ENCODE results near the gene TOLLIP. TPM values are rescaled to one million over a fixed set of nuclear protein-coding genes. Genes with fewer than 3 reads are reported as not detected.

Gene TOLLIP
- total and polyA plus RNA-seq, 9 donors = 11.9 to 29.8 (median 24.5) TPM

DNA sequence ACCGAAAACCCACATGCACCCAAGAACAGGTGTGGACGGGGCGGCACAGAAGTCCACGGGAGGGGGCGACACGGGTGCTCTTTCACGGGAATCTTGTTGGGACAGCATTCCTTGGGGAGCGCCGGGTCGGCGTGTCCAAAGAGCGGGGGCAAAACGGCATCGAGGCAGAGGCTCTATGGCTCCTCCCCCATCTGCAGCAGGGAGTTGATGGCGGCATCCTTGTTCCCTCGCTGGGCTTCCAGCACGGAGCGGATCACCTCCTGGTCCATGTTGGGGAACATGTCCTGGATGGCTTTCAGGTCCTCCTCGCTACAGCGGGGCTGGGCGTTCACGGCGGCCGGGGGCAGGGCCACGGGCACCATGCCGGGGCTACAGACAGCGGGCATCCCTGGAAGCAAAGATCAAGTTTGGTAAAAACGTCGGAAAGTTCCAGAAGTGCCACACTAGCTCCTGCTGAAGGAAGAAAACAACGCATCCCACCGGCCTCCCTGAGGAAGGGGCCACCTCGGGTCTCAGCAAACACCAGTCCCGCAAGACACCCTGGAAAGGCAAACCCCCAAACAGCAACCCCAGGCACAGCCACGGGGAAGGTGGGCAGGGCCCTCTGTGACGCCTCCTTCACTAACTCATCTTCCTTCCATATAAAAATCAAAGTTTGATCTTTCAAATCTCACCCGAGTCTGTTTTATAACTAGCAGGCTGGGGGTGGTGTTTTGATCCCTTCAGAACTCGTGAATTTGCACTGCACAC, 32.4 kb downstream of the TOLLIP start:
- no peaks in the 10 kb centered on the region for H3K27me3 ChIP-seq (ENCODE audit: control insufficient read depth, insufficient read depth, low read length)
- H3K36me3 ChIP-seq (ENCODE audit: control insufficient read depth, insufficient read depth, low read length) = peaks cover 56% of the 10 kb centered on the region
- WGBS (ENCODE audit: insufficient coverage) = 94% methylated on average over 33 of the region's 37 CpGs
- no peak for DNase-seq
- H3K9me3 ChIP-seq (replicated peaks; ENCODE audit: control insufficient read depth, low read depth, low read length) = no peaks in the 10 kb centered on the region
- no peak overlapping the region for H3K27ac ChIP-seq (ENCODE audit: low read length)
- H3K4me3 ChIP-seq (ENCODE audit: low read length) = no peak overlapping the region
- no peaks in the 10 kb centered on the region for H3K4me1 ChIP-seq (ENCODE audit: control insufficient read depth, insufficient read depth, low read length)

DNA sequence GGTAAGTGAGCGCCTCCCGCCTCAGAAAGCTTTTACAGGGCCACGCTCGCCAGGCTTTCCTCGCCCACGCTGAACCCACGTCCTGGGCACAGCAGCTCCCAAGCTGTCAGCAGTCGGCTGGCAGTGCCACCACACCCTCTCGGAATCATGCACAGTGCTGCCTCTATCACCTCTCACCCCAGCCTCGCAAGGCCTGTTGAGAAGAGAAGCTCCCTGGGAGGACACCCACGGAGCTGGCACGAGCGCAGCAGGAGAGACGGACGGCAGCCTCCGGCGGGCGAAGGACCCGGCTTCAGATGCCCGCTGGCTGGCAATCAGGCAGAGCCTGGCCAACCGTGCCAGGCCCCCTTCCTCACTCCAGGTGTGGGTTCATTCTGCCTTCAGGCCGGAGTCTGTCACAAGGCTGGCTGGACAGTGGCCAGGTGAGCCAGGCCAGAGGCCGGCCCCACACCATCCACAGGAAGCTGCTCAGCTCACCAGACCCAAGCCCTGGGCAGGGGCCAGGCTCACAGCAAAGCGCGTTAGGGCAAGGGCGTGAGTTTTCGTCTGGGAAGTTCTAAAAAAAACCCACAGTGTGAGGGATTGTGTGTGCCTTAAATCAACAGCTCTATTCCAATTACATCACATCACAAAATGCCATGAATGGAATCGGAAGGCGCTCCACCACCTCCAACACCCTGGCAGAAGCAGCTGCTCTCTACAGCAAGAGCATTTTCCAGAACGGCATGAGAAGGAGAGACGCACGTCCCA, 33.2 kb downstream of the TOLLIP start:
- Histone ChIP-seq H3K4me1 (ENCODE audit: control insufficient read depth, insufficient read depth, low read length) (no peaks in the 10 kb centered on the region), H3K36me3 (ENCODE audit: control insufficient read depth, insufficient read depth, low read length) (peaks cover 48% of the 10 kb centered on the region), H3K27me3 (ENCODE audit: control insufficient read depth, insufficient read depth, low read length) (no peaks in the 10 kb centered on the region), H3K9me3 (replicated peaks; ENCODE audit: control insufficient read depth, low read depth, low read length) (no peaks in the 10 kb centered on the region), H3K4me3 (ENCODE audit: low read length) (no peak overlapping the region), H3K27ac (ENCODE audit: low read length) (no peak overlapping the region)
- no peak for DNase-seq
- WGBS (ENCODE audit: insufficient coverage) = 93% methylated on average over 21 of the region's 32 CpGs

DNA sequence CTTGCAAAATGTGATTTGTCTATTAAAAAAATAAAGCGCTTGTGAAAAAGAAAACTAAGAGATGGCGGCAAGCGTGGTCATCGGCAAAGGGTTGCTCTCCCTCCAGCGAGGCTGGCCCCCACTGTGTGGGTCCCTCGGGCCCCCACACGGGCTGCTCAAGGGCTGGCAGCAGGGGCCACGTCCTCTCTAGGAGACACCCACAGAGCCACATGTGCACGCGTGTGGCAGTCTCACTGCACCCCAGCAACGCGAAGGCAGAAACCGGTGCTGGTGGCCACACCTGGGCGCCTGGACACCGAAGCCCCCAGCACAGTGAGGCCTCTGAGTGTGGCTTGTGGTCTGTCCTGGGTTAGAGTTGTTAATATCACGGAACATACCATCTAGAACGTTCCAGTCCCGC, 34.4 kb downstream of the TOLLIP start:
- DNase-seq = no peak
- no peaks in the 10 kb centered on the region for H3K9me3 ChIP-seq (replicated peaks; ENCODE audit: control insufficient read depth, low read depth, low read length)
- no peak overlapping the region for H3K4me3 ChIP-seq (ENCODE audit: low read length)
- no peaks in the 10 kb centered on the region for H3K4me1 ChIP-seq (ENCODE audit: control insufficient read depth, insufficient read depth, low read length)
- H3K36me3 ChIP-seq (ENCODE audit: control insufficient read depth, insufficient read depth, low read length) = peaks cover 37% of the 10 kb centered on the region
- H3K27me3 ChIP-seq (ENCODE audit: control insufficient read depth, insufficient read depth, low read length) = no peaks in the 10 kb centered on the region
- 85% methylated on average over 9 of the region's 18 CpGs for WGBS (ENCODE audit: insufficient coverage)
- H3K27ac ChIP-seq (ENCODE audit: low read length) = no peak overlapping the region

DNA sequence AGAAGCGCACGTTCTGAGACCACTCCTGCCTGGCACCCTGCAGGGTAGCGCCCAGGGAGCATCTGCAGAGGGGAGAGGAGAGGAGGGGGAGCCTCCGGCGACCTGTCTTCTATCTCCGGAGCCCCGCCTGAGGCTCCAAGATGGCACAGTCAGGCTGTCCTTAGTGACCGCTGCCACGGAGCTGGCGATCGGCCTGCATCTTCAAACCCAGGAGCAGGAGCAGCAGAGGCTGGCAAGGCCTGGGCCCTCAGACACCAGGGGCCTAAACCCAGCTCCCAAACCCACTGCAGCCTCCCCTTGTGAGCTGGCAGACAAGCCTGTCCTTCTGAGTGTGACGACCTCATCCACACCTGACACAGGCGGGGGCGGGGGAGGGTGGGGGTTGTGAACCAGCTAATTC, 34.9 kb downstream of the TOLLIP start:
- Histone ChIP-seq H3K4me3 (ENCODE audit: low read length) (no peak overlapping the region), H3K4me1 (ENCODE audit: control insufficient read depth, insufficient read depth, low read length) (no peaks in the 10 kb centered on the region), H3K36me3 (ENCODE audit: control insufficient read depth, insufficient read depth, low read length) (peaks cover 32% of the 10 kb centered on the region), H3K9me3 (replicated peaks; ENCODE audit: control insufficient read depth, low read depth, low read length) (no peaks in the 10 kb centered on the region), H3K27ac (ENCODE audit: low read length) (no peak overlapping the region), H3K27me3 (ENCODE audit: control insufficient read depth, insufficient read depth, low read length) (no peaks in the 10 kb centered on the region)
- 89% methylated on average over 9 of the region's 14 CpGs for WGBS (ENCODE audit: insufficient coverage)
- DNase-seq = no peak

DNA sequence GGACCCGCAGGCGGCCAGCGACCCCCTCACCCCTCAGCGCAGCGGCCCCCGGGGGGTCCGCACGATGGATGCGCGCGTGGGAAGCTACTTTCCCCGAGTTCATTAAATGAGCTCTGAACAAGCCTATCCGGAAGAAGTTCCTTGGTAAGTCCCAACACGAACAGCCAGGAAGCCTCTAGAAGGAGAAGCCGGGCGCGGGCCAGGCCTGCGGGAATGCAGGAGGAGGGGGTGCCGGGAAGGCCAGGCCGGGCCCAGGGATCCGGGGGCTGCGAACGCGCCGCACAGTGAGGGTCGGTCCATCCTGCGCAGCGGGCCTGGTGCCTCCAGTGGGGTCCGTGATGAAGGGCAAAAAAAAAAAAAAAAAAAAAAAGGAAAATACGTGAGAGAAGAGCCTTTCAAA, 36.9 kb downstream of the TOLLIP start:
- no peaks in the 10 kb centered on the region for H3K9me3 ChIP-seq (replicated peaks; ENCODE audit: control insufficient read depth, low read depth, low read length)
- peaks cover 25% of the 10 kb centered on the region for H3K36me3 ChIP-seq (ENCODE audit: control insufficient read depth, insufficient read depth, low read length)
- no peak for DNase-seq
- H3K4me3 ChIP-seq (ENCODE audit: low read length) = no peak overlapping the region
- no peaks in the 10 kb centered on the region for H3K27me3 ChIP-seq (ENCODE audit: control insufficient read depth, insufficient read depth, low read length)
- no peak overlapping the region for H3K27ac ChIP-seq (ENCODE audit: low read length)
- no peaks in the 10 kb centered on the region for H3K4me1 ChIP-seq (ENCODE audit: control insufficient read depth, insufficient read depth, low read length)
- 83% methylated on average over 28 of the region's 30 CpGs for WGBS (ENCODE audit: insufficient coverage)

DNA sequence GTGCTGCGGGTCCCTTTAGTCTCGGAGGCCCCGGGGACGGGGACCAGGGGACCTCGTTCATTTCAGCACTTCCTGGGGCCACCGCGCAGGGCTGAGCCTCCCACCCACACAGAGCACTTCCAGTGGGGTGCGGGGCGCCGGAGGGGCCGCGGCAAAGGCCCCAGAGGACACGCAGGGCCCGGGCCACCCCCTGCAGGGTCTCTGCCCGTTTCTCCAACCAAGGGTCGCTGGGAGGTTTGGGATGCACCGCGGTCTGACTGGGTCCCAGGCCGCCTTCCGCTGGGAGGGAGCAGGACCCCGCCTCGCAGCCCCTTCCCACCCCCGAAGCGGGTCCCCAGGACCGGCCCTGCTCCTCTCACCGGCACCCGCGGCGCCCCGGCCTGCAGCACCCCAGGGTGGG, 37.5 kb downstream of the TOLLIP start:
- Histone ChIP-seq H3K4me3 (ENCODE audit: low read length) (no peak overlapping the region), H3K27me3 (ENCODE audit: control insufficient read depth, insufficient read depth, low read length) (no peaks in the 10 kb centered on the region), H3K9me3 (replicated peaks; ENCODE audit: control insufficient read depth, low read depth, low read length) (no peaks in the 10 kb centered on the region), H3K4me1 (ENCODE audit: control insufficient read depth, insufficient read depth, low read length) (no peaks in the 10 kb centered on the region), H3K27ac (ENCODE audit: low read length) (no peak overlapping the region), H3K36me3 (ENCODE audit: control insufficient read depth, insufficient read depth, low read length) (peaks cover 19% of the 10 kb centered on the region)
- 79% methylated on average over 21 of the region's 30 CpGs for WGBS (ENCODE audit: insufficient coverage)
- DNase-seq = no peak

DNA sequence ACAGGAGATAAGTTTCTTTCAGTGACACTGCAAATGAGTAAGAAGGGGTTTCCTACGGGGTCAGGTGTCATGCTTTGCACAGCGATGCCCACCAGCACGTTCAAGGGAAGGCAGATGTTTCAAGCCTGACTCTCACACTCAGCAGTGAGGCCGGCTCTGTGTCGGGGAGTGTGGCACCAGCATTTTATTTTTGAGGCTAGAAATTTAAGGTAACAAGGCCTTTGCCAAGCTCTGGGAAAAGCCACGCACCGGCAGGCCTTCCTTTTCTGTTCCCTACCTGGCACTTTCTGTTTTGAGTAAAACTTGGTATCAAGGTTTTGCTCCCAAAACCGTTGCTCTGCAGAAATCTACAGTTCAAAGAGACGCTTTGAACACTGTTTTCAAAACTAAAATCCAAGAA, 38.0 kb downstream of the TOLLIP start:
- Histone ChIP-seq H3K9me3 (replicated peaks; ENCODE audit: control insufficient read depth, low read depth, low read length) (no peaks in the 10 kb centered on the region), H3K4me3 (ENCODE audit: low read length) (no peak overlapping the region), H3K27me3 (ENCODE audit: control insufficient read depth, insufficient read depth, low read length) (no peaks in the 10 kb centered on the region), H3K4me1 (ENCODE audit: control insufficient read depth, insufficient read depth, low read length) (no peaks in the 10 kb centered on the region), H3K27ac (ENCODE audit: low read length) (no peak overlapping the region), H3K36me3 (ENCODE audit: control insufficient read depth, insufficient read depth, low read length) (peaks cover 14% of the 10 kb centered on the region)
- no peak for DNase-seq
- WGBS (ENCODE audit: insufficient coverage) = 48% methylated on average over 8 of the region's 9 CpGs

DNA sequence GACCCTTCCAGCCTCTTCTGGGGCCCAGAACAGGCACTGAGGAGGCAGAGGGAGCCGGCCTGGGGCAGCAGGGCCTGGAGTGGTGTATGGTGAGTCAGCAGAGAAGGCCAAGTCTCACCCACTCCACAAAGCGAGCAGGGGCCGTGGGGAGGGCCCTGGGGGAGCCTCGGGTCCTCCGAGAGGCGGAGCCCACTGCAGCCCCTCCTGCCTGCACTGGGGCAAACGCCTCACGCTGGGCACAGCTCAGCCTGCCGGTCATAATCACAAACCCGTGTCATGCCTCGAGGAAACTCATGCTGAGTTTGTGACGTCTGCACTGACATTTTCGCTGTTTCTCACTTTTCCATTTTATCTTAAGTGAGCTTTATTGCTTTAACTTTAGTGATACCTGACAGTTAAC, 38.4 kb downstream of the TOLLIP start:
- WGBS (ENCODE audit: insufficient coverage) = 28% methylated on average over 10 of the region's 13 CpGs
- no peaks in the 10 kb centered on the region for H3K9me3 ChIP-seq (replicated peaks; ENCODE audit: control insufficient read depth, low read depth, low read length)

DNA sequence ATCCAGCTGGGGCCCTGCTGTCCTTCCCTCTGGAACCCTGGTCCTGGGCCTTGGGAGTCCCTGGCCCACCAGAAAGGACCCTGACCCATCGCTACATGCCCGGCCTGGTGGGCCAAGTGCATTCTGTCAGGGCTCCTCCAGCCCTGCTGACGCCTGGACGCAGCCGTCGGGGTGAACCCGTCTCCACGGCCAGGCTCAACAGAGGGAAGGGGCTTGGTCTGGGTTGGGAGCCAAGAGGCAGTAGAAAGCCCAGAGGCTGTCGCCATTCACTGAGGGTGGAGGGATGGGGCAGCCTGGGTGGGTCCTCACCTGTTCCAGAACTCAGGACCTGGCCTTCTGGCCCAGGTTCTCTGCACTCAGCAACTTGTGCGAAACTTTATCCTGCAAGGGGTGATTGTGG, 39.0 kb downstream of the TOLLIP start:
- DNase-seq = no peak
- Histone ChIP-seq H3K27ac (ENCODE audit: low read length) (no peak overlapping the region), H3K4me3 (ENCODE audit: low read length) (no peak overlapping the region), H3K4me1 (ENCODE audit: control insufficient read depth, insufficient read depth, low read length) (no peaks in the 10 kb centered on the region), H3K36me3 (ENCODE audit: control insufficient read depth, insufficient read depth, low read length) (peaks cover 7% of the 10 kb centered on the region), H3K27me3 (ENCODE audit: control insufficient read depth, insufficient read depth, low read length) (no peaks in the 10 kb centered on the region), H3K9me3 (replicated peaks; ENCODE audit: control insufficient read depth, low read depth, low read length) (no peaks in the 10 kb centered on the region)
- WGBS (ENCODE audit: insufficient coverage) = 73% methylated on average over 9 of the region's 10 CpGs

More for the DNA sequence above, 38.4 kb downstream of the TOLLIP start:
- H3K4me1 ChIP-seq (ENCODE audit: control insufficient read depth, insufficient read depth, low read length) = no peaks in the 10 kb centered on the region
- DNase-seq = no peak
- H3K27me3 ChIP-seq (ENCODE audit: control insufficient read depth, insufficient read depth, low read length) = no peaks in the 10 kb centered on the region
- peaks cover 10% of the 10 kb centered on the region for H3K36me3 ChIP-seq (ENCODE audit: control insufficient read depth, insufficient read depth, low read length)
- no peak overlapping the region for H3K4me3 ChIP-seq (ENCODE audit: low read length)
- no peak overlapping the region for H3K27ac ChIP-seq (ENCODE audit: low read length)

DNA sequence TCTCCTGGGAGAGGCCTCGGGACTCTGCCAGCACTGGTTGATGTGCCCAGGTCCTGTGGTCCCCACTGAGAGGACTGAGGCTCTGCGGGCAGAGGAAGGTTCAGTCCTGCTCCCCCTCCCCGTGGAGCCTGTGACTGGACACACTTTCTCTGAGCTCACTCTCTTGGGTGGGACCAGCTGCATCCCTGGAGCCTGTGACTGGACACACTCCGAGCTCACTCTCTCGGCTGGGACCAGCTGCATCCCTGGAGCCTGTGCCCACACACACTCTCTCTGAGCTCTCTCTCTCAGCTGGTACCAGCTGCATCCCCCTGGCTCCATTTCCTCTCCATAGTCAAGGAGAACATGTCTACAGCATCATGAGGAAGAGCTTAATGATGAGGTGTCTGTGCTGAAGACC, 39.5 kb downstream of the TOLLIP start:
- H3K36me3 ChIP-seq (ENCODE audit: control insufficient read depth, insufficient read depth, low read length) = peaks cover 1% of the 10 kb centered on the region
- DNase-seq = no peak
- H3K27me3 ChIP-seq (ENCODE audit: control insufficient read depth, insufficient read depth, low read length) = no peaks in the 10 kb centered on the region
- H3K27ac ChIP-seq (ENCODE audit: low read length) = no peak overlapping the region
- no peak overlapping the region for H3K4me3 ChIP-seq (ENCODE audit: low read length)
- no peaks in the 10 kb centered on the region for H3K4me1 ChIP-seq (ENCODE audit: control insufficient read depth, insufficient read depth, low read length)
- 60% methylated on average over 4 of the region's 5 CpGs for WGBS (ENCODE audit: insufficient coverage)
- no peaks in the 10 kb centered on the region for H3K9me3 ChIP-seq (replicated peaks; ENCODE audit: control insufficient read depth, low read depth, low read length)
